GDM1 (cell line): Measurements from ENCODE around the gene RRBP1.
A peak's percentile ranks its signal among the peaks of the same experiment; 100 is the strongest.

Source experiments
- DNase-seq: peaks from one replicate; lab custom pipeline; 2025; lab: John Stamatoyannopoulos, UW

The RRBP1 gene

DNA sequence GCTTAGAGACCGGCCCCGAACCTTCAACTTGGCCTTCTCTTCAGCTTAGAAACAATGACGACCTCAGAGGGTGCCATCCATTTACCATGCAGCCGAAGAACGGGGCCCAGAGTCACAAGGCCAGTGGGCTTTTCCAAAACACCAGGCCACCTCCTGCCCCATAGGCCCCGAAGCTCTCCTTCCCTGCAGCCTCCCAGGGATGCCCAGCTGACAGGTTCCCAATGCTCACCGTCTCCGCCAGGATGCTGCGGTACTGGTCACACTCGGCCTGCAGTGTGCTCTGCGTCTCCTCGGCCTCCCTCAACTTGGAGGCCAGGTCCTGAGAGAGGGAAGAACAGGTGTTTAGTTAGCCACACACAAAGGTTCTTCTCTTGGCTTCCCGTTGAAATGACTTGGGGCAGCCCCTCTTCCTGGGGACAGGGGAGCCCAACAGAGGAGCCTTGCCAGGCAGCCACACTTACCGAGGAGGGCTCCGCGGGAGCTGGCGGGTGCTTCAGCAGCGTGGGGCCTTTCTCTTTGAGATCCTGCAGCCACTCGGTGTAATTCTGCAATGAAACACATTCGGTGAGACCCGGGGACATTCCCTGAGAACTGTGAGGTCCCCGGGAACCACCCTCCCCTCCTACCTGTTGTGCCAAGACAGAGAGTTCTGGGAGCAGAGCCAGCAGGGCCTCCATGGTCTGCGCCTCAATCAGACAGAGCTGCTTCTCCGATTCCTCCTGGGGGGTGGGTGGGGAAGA is 60.6 kb downstream of the RRBP1 start:
- no peak for DNase-seq

- DNase-seq: no peak
Observed at GRCh38 chr20:17620371-17621228, 61.4 kb downstream of the RRBP1 start.

GRCh38 chr20:17619351-17620093 is 62.5 kb downstream of the RRBP1 start:
- DNase-seq: no peak

- DNase-seq: no peak
Observed at GRCh38 chr20:17618673-17619013, 63.4 kb downstream of the RRBP1 start.

GRCh38 chr20:17617868-17618672 is 64.0 kb downstream of the RRBP1 start:
- no peak for DNase-seq

- DNase-seq: peak; percentile 23
Observed at GRCh38 chr20:17617212-17617867, 64.7 kb downstream of the RRBP1 start.

- no peak for DNase-seq
Observed at GRCh38 chr20:17616480-17617211, 65.4 kb downstream of the RRBP1 start.

DNA sequence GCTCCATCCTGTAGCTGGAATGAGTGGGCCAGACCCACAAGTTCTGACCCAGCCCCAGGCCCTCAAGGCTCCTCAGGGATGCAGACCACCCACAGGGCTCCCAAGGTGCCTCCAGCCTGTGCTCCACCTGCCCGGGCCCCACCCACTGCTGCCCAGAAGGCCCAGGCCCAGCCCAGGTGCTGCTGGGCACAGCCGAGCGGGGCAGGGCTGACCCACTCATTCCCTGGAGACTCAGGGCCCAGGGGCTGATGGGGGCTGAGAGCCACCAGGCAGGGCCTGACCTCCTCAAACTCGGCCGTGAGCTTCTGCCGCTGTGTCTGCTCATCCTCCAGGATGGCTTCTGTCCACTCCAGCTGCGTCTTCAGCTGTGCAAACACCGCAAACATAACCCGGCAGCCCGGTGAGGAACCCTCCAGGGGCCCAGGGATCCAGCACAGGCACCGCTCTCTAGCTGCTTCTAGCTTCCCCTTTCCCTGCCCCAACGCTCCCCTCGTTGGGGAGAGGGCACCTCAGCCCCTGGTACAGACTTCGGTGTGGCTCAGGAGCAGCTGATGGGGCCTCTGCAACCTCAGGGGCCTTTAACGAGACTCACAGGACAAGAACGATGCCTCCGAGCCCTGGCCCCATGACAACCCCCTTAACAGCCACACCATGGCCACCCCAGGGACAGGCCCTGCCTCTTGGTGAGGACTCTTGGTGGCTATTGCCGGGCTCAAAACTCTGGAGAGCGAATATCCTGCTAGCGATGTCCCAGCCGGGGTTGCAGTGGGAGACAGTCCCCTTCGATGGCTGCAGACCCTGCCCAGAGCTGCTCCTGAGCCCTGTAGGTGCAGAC is 66.2 kb downstream of the RRBP1 start:
- DNase-seq: no peak

DNA sequence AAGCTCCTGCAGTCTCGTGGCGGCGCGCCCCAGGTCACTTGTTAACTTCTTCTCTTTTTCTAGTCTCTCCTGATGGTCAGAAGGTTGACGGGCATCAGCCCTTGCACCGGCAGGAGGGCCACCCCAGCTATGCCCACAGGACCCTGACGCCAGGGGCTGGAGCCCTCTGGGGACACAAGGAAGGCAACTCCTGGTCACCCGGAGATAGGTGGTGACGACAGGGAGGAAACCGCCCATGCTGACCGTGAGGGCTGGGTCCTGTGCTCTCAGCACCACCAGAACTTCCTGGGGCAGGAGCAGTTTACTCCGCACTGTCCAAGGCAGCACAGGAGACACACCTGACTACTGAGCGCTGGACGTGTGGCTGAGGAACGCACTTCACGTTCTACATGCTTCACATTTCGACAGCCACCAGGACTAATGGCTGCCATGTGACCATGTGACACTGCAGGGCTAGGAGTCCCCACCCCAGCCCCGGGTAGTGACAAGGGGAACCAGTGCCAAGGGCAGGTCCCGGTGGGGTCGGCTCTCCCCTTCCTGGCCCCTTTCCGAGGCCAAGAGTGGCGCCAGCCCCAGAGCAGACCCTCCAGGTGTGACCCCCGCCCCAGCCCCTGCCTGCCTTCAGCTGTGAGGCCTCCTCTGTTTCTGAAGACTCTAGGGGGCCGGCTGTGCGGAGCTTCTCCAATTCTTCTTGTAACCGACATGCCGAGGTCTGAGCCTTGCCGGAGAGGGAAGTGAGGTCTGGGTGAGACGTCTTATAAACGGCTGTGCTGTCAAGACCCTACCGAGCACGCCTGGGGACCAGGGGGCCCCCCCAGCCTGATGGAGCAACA is 67.0 kb downstream of the RRBP1 start:
- DNase-seq: peak; percentile 31

- no peak for DNase-seq
Observed at GRCh38 chr20:17614176-17614811, 67.7 kb downstream of the RRBP1 start.

GRCh38 chr20:17613328-17614175 is 68.5 kb downstream of the RRBP1 start:
- DNase-seq: no peak

DNA sequence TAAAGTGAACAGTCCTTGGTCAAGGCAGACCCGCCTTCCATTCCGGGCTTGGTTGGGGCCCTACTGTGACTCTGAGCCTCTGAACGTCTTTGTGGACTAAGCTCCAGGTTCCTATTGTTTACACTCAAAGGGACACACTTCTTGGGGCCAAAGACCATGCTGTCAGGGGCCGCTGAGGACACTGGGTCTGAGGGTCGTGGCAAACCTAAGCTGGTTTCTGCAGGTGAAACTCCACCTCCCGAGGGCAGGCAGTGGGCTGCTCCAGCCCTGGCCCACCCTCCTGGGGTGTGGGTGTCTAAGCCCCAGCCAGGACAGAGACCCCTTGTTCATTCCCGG is 69.1 kb downstream of the RRBP1 start:
- no peak for DNase-seq

DNA sequence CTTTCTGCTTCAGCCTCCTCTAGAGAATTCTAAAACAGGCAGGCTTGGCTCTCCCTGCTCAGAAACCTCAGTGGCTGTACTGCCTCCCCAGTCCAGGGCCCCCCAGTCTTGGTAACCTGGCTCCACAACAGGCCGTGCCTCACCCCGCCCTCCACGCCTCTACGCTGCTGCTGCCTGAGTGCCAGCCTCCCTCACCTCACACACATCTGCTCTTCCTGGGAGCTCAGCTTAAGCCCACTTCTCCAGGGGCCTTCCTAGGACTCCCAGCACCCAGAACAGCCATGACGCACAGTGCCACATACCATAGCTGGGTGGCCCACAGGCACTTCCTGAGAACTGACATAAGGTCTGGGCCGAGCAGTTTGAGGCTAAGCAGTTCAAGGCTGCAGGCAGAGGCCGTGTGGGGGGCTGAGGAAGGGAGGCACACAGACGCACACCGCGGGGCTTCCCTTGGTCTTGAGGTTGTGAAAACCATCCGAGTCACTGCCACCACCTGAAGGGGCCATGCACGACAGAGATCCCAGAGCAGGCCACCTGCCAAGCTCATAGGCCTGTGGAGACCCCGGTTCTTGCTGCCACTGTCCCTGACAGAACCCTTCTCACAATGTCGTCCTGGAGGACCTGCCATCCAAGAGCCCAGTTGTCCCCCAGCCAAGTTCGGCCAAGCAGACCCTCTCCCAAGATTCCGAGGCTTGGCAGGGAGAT is 69.6 kb downstream of the RRBP1 start:
- no peak for DNase-seq

GRCh38 chr20:17611540-17612286 is 70.3 kb downstream of the RRBP1 start:
- no peak for DNase-seq

DNA sequence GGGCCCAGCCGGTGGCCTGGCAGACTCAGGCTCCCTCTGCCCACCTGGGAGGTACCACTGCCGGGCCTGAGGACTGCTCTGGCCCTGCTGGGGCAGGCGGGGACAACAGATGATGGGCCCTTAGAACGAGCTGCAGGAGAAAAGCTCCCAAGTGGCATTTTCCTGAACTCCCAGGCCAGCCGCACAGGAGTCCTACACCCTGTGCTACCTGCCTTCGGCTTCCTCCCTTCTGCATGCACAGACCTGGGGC is 70.8 kb downstream of the RRBP1 start:
- no peak for DNase-seq

- DNase-seq: no peak
Observed at GRCh38 chr20:17610566-17611289, 71.3 kb downstream of the RRBP1 start.
